Activated gamma-delta T cell treated with Interleukin-2 at 50 U/mL for 16 hours (primary cell): ENCODE measurements around the gene GRIK2.

ENCODE experiments used
- DNase-seq: peaks from one replicate; pipeline ENCODE4 v3.0.0-alpha.2; 2020

GRIK2 gene

DNA sequence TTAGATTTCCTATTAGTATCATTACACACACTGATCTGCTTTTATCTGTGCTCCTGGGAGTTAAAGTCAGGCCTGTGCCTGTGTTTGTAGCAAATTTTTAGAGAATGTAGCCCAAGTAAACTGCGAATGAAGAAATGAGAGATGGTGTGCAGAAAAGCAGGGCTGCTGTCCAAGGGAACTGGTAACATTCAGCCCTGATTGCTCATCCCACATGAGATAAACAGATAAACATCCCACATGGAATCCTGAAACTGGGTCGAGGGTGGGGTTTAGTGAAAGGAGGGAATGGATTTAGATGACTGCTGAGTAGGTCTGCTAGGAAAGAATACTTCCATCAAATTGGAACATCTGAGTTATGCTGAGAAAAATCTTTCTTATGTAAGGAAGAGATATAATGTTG lies 69.1 kb downstream of the GRIK2 start:
- no peak for DNase-seq

DNA sequence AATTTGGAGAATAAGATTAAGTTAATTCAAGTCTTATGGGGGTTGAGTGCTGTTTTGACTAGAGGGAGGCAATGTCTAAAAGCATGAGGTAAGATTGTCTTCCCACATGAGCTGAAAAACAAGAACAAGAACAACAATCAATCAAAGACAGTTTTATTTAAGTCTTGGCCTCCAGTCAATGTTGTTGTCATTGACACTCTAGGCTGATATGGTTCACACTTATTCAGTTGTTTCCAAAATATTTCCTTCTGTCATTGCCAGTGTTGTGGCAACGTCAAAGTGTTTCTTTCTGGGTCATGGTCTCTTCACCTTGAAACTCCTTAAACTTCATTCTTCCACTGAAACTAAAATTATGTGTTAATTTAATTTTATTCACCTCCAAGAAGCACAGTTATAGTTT lies 72.4 kb downstream of the GRIK2 start:
- DNase-seq: no peak

- no peak for DNase-seq
Observed at GRCh38 chr6:101477436-101477835, 83.9 kb downstream of the GRIK2 start.

DNA sequence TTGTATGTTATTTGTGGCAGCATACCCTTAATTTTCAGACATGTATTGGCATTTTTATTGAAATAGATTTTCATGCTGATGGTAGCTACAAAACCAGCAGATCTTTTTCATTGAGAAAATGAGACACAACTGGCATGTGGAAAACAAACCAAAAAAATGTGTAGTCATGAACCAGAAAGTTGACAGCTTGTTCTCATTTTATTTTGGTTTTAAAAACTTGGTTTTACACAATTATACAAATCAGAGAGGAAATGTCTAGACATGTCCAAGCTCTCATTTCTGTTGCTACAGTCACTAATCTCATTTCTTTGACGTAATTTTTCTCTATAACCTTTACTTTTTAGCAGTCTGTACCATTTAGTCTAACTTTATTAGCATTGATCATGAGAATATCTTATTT lies 85.4 kb downstream of the GRIK2 start:
- DNase-seq: no peak

GRCh38 chr6:101482606-101483005 lies 89.1 kb downstream of the GRIK2 start:
- DNase-seq: no peak

DNA sequence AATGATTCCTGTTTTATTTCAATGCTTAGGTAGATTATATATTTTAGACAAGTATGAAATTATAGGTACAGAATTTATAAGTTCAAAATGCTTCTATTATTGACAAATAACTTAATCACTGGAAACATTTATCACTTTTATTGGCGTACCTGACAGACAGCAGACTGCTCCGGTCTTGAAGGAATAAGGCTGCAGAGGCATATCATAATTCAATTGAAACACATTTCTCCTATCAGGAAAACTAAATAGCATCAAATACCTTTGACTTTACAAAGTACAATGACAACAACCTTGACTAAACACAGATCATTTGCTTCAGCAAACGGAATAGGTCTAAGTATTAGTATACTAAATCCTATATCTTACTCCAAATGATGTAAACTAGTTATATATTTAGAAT lies 91.3 kb downstream of the GRIK2 start:
- no peak for DNase-seq

- no peak for DNase-seq
Observed at GRCh38 chr6:101486124-101486523, 92.6 kb downstream of the GRIK2 start.

DNA sequence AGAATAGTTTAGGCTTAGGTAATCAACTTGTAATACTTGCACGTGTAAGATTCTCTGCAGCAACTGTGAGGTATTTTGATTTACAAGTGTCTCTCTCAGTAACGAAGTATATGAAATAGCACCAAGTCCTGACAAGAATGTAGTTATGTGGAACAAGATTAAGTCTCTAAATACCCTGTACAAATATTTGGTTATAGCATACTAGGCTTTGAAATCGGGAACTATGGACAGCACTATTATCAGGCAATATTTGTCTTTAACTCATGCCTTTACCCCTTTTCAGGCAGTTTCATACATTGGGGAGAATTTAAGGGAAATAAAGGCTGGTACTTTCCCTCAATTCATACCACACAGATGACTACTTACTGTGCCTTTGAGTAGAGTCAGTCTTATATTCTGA lies 93.2 kb downstream of the GRIK2 start:
- DNase-seq: no peak

DNA sequence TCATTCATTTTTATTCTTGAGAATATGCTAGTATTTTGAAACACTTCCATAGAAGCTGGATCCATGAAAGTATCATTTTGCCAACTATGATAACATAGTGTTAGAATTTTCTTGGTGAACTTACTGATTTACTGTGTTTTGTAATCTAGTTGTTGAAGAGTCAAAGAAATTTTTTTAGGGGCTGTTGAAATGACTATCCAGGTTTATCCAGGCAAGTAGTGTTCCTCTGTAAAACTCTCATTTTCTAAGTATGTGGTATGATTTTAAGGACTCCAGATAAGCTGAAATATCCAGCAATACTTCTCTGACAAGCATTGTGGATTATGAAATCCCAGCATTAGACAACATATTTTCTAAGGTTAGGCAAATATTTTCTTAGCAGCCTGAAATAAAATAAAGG lies 95.9 kb downstream of the GRIK2 start:
- DNase-seq: no peak

GRCh38 chr6:101490857-101491256 lies 97.3 kb downstream of the GRIK2 start:
- no peak for DNase-seq

- no peak for DNase-seq
Observed at GRCh38 chr6:101502818-101503217, 109.3 kb downstream of the GRIK2 start.

- DNase-seq: no peak
Observed at GRCh38 chr6:101509536-101509935, 116.0 kb downstream of the GRIK2 start.

GRCh38 chr6:101513181-101513580 lies 119.7 kb downstream of the GRIK2 start:
- DNase-seq: no peak

GRCh38 chr6:101516578-101516977 lies 123.1 kb downstream of the GRIK2 start:
- no peak for DNase-seq

DNA sequence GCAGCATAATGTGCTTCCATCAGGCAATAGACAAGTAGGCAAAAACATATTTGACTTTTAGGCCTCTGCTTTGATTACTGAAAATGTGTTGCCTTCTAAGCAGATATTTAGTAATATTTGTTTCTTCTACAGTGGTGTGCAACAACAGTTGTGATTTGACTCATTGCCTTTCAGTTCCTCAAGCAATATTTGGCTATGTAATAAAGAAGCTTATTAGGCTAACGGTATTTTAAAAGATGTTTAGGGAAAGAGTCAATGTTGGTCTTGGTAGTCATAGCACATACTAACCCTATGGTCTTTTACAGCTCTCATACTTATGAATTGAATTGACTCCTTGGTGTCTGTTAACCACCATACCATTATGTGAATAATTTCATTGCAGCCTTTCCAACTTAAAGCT lies 124.1 kb downstream of the GRIK2 start:
- no peak for DNase-seq

GRCh38 chr6:101522254-101522653 lies 128.7 kb downstream of the GRIK2 start:
- no peak for DNase-seq

DNA sequence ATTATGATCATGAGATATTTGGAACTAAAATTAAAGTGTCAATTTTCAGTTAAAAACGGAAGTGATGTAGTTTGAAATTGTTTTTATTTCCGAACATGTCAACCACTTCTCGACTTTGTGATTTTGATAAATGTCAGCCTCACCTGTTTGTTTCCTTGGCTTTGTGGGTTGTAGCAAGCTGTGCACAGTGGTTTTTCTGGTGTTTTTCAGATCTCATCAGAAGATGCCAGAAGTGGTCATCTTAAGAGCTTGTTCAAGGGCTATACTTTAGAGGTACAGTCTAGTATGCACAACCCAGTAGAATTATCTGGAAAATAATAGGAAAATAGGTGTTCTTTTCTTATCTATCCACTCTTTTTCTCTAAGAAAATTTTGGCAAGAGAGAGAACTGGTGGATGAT lies 134.0 kb downstream of the GRIK2 start:
- no peak for DNase-seq

GRCh38 chr6:101528801-101529200 lies 135.3 kb downstream of the GRIK2 start:
- no peak for DNase-seq

DNA sequence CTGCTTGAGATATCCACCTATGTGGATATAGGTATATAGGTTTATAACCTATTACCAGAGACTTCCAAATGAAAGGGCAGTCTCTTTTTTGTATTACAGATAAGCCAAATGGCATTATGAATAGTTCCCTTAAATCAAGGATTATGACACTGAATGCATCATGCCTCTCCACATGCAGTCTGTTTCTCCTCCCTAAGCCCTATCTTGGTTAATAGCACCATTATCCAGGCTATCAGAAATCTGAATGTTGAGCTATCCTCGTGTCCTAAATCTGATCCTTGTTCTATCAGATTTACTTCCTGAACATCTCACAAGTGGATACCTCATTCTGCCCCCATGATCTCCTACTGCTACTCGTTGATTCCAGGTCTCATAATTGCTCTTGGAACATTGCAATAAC lies 138.0 kb downstream of the GRIK2 start:
- DNase-seq: no peak

GRCh38 chr6:101534386-101534785 lies 140.9 kb downstream of the GRIK2 start:
- DNase-seq: no peak

DNA sequence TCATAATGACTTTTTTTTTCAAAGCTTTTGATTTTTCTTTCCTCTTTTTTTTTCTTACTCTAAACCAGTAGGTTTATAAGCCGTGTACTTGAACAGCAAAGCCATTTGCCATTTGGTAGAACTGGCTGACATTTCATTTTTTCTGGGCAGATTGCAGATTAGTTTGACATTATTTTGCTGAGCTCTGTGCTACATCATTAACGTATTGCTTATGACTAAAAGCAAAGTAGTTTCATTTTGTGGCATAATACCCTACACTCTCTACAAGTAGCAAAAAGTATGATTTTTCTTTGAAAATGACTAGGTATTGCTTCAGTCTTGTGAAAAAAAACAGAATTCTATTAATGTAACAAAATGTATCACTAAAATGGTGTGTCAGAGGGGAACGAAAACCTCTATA lies 141.3 kb downstream of the GRIK2 start:
- no peak for DNase-seq

- no peak for DNase-seq
Observed at GRCh38 chr6:101537753-101538316, 144.3 kb downstream of the GRIK2 start.

GRCh38 chr6:101539510-101540245 lies 146.2 kb downstream of the GRIK2 start:
- DNase-seq: no peak

DNA sequence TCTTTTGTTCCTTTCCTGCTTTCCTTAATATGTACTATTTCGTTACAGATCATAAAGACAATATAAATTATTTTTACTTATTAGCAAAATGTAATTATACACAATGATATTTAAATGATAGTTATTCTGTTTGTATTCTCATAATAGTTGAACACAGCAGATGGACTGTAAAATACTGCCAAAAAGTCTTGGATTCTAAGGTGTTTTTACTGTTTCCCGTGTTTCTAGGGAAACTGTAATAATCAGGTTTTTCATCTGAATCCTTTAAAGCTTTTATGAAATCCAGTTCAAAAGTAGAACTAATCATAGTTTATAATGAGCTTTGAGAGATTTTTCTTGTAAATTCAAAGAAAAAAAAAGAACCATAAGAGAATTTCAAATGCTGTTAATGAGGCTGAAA lies 148.4 kb downstream of the GRIK2 start:
- DNase-seq: no peak

GRCh38 chr6:101543796-101544195 lies 150.3 kb downstream of the GRIK2 start:
- no peak for DNase-seq
